NCI-H82 treated with DMSO at 0.1 percent for 48 hours (cell line): Measurements from ENCODE around the gene BCKDK.
"Not testable (repeated sequence)": the region's sequence is repeated elsewhere in the genome, so short reads cannot be mapped to it uniquely, and the experiment has no call there.

Experiments
- DNase-seq: peaks from one replicate; lab custom pipeline; 2025; ENCODE audit not compliant: unreplicated experiment; lab: John Stamatoyannopoulos, UW

BCKDK gene

GRCh38 chr16:31094424-31095120, 13.6 kb upstream of the BCKDK start, which contains the start of gene VKORC1:
VKORC1 (minus strand) TSS chr16:31094797; CDS start chr16:31094729, 68 bp downstream.
- peak; percentile 95 for DNase-seq

GRCh38 chr16:31099860-31100638, 8.1 kb upstream of the BCKDK start:
- DNase-seq: no peak

- DNase-seq: not testable (repeated sequence)
Measured at GRCh38 chr16:31100876-31101641, 7.1 kb upstream of the BCKDK start.

GRCh38 chr16:31105677-31106213, 2.4 kb upstream of the BCKDK start:
- no peak for DNase-seq

DNA sequence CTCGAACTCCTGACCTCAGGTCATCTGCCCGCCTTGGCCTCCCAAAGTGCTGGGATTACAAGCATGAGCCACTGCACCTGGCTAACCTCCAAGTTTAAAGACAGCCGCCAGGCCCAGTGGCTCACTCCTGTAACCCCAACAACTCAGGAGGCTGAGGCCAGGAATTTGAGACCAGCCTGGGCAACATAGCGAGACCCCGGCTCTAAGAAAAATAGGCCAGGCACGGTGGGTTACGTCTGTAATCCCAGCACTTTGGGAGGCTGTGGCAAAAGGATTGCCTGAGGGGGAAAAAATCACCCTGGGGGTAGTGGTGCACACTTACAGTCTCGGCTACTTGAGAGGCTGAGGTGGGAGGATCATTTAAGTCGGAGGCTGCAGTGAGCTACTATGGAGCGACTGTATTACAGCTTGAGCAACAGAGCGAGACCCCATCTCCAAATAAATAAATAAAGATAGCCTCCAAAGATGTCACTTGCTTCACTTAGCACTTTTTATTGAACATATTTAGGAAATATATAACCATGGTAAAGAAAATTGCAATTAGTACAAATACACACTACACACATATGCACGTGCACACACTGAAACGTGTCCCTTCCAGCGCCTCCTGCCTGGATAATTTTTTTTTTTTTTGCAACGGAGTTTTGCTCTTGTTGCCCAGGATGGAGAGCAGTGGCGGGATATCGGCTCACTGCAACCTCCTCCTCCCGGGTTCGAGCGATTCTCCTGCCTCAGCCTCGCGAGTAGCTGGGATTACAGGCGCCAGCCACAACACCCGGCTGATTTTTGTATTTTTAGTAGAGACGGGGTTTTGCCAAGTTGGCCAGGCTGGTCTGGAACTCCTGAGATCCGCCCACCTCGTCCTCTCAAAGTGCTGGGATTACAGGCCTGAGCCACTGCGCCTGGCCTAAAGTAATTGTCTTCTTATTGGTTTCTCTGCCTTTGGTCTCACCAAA, 1.4 kb upstream of the BCKDK start:
- no peak for DNase-seq

- DNase-seq: peak; percentile 80
Measured at GRCh38 chr16:31107465-31107867, 720 bp upstream of the BCKDK start.

DNA sequence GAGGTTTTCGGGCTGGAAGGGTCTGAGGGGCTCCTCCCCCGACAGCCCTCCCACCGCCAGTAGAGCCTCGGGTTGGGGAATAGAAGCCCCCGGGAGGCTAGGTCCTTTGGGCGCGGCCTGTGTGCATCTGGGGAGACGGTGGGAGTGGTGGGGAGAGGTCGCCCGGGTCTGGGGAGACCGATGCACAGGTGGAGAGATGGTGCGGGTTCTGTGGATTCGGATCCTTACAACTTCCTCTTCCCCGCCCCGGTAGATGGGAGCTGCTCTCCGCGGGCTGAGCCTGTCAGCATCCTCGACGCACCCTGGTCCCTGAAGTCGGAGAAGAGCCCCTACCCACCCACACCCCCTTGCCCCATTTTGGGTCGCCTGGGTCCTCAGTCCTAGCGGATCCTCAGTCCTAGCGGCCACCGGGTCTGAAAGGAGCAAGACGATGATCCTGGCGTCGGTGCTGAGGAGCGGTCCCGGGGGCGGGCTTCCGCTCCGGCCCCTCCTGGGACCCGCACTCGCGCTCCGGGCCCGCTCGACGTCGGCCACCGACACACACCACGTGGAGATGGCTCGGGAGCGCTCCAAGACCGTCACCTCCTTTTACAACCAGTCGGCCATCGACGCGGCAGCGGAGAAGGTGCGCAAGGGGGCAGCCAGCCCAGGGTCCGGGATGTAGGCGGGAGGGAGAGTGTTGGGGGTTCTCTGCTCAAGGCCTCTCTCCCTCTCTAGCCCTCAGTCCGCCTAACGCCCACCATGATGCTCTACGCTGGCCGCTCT, 790 bp downstream of the BCKDK start:
- DNase-seq: no peak

- no peak for DNase-seq
Measured at GRCh38 chr16:31109622-31110021, 1.4 kb downstream of the BCKDK start.

- DNase-seq: no peak
Measured at GRCh38 chr16:31110106-31111034, 2.2 kb downstream of the BCKDK start.

DNA sequence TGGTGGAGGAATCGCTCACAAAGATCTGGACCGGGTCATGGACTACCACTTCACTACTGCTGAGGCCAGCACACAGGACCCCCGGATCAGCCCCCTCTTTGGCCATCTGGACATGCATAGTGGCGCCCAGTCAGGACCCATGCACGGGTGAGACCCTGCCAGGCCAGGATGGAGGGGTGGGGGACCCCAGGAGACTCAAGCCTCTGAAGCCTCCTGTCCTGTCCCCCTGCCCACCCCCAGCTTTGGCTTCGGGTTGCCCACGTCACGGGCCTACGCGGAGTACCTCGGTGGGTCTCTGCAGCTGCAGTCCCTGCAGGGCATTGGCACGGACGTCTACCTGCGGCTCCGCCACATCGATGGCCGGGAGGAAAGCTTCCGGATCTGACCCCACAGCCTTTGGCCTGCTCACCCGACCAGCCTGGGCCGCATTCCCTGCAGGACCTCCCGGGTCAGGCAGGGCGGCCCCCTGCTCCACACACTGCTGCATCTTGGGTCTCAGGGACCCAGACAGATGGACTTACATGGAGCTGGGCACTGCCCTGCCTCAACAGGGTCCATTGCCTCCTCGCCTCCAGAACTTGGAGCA, 3.8 kb downstream of the BCKDK start:
- no peak for DNase-seq

- DNase-seq: no peak
Measured at GRCh38 chr16:31112711-31113110, 4.5 kb downstream of the BCKDK start.

DNA sequence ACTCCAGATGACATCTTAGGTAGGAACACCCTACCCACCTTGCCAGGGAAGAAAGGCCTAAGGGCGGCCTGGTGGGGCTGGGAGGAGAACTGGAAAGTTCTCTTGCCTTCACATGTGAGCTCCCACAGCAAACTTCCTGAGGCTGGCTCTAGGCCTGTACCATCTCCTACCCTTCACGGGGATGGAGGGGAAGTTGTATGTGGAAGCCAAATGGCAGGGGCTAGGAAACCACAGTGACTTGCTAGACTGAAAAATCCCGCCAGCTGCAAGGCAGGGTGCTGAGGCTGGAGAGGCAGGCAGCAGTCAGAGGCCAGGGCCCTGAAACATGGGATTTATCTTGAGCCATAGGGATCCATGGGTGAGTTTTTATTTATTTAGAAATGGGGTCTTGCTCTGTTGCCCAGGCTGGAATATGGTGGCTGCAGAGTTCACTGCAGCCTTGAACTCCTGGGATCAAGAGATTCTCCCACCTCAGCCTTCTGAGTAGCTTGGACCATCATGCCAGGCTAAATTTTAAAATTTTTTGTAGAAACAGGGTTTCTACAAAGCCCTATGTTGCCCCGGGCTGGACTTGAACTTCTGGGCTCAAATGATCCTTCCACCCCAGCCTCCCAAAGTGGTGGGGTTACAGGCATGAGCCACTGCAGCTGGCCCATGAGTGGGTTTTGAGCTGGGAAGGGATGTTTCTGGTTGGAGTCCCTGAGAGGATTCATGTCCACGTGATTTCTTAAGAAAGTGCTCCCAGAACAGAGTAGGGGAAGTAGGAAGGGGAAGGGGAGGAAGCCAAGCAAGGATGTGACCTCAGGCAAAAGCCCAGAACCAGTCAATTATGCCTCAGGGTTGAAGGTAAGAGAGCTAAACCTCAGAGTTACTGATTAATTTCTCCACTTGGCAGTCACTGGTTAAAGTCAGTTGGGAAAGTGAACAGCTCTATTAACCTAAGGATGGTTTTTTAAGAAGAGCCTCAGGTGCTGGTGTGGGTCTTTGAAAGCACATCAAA, 5.2 kb downstream of the BCKDK start:
- DNase-seq: no peak

DNA sequence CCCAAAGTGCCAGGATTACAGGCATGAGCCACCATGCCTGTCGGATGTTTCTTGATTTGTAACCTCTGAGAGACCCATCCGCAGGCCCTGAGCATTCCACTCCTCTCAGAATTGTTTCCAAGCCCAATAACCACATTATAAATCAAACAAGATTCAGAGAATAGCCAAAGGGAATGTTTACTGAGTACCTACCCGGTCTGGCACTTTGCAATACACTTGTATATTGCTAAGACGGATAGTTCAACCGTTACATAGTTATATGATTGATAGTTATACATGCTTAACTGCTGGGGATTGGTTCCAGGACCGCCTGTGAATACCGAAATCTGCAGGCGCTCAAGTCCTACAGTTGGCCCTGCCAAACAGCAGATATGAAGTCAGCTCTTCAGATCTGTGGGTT, 6.3 kb downstream of the BCKDK start:
- DNase-seq: no peak

DNA sequence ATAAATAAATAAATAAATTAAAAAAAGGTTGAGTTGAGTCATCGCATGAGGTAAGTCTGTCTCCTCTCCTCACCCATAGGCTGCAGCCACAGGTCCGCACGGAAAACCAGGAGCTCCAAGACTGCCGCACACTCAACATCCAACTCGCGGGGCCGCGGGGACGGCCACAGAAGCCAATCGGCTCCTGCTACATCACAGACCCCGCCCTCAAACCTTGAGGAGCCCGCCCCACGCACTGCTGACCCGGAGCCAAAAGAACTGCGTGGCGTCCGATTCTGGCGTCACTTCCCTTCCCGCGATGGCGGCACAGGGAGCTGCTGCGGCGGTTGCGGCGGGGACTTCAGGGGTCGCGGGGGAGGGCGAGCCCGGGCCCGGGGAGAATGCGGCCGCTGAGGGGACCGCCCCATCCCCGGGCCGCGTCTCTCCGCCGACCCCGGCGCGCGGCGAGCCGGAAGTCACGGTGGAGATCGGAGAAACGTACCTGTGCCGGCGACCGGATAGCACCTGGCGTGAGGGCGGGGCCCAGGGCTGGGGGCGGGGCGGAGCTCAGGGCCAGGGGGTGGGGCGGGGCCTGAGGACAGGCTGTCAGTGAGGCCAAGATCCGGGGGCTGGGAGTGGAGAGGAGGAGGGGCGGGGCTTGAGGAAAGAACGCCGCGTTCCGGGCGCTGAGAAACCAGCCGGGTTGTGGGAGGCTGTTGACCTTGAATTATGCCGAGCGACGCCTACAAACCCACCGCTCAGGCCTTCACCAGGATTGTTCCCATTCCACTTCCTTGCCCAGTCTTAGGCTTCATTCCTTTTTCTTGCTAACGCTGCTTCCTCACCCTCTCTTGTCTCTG, 9.4 kb downstream of the BCKDK start, which contains the start of gene KAT8:
Gene KAT8 (plus strand): TSS at position 281 of the 839 bp plus-strand sequence. CDS start 18 bp downstream, at position 299.
- DNase-seq: peak; percentile 92

DNA sequence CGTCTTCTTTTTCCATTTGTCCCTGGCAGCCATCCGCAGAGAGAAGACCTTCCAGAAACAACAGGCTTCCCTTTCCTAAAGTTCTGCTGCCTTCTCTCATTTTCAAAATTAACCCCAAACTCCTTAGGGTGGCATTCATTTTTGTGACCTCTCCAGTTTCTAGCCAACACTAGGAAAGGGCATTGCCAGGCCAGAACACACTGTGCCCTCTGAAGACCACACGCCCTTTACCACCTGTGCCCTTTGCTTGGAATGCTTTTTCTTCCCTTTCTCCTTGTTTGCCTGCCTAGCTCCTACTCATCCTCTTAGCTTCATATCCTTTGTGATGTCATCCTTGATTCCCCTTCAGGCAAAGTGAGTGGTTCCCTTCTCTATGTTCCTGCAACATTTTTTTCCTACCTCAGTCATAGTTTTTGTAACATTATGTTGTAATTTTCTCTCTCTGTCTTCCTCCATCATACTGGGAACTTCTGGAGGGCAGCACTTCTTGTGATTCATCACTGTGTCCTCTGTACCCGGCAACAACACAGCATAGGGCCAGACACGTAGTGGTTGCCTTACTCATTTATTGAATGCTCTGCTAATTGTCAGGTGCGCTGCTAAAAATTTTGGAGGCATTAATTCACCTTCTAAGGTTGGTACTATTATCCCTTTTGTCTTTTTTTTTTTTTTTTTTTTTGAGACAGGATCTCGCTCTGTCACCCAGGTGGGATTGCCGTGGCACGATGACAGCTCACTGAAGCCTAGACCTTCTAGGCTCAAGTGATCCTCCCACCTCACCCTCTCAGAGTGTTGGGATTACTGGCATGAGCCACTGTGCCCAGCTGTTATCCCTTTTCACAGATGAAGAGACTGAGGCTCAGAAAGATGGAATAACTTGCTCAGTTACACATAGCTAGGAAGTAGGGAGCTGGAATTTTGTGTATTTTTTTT, 10.3 kb downstream of the BCKDK start:
- no peak for DNase-seq
